Astrocyte of the cerebellum (primary cell): ENCODE measurements around the gene CERS3.

Source experiments
- DNase-seq: peaks from one replicate; pipeline ENCODE4 v3.0.0-alpha.2; 2011; ENCODE audit warnings: low read depth
- H3K4me3 ChIP-seq: 2 replicates; pipeline ENCODE4 v1.5.1; 2011; ENCODE audit warnings: mild to moderate bottlenecking, low read depth, low read length, moderate library complexity
- CTCF ChIP-seq: IDR thresholded peaks from 2 replicates; pipeline ENCODE4 v1.5.1; 2012; ENCODE audit warnings: low read length, low read depth, moderate library complexity, mild to moderate bottlenecking; ENCODE audit errors: missing control alignments
- in situ Hi-C: cut with HindIII; loops from 2 replicates; pipeline ENCODE4 v1.10.0; 2017; ENCODE audit warnings: low sequenced_read_pairs

Gene CERS3

GRCh38 chr15:100531823-100532327 is 3.1 kb upstream of the CERS3 start:
- in situ Hi-C loops: no loop called here
- no peak for DNase-seq
- no peak overlapping the region for H3K4me3 ChIP-seq
- TF ChIP-seq CTCF: no peak

- DNase-seq: no peak
- in situ Hi-C loops: no loop called here
- no peak for TF ChIP-seq CTCF
- H3K4me3 ChIP-seq: no peak overlapping the region
Observed at GRCh38 chr15:100531204-100531603, 2.5 kb upstream of the CERS3 start.

GRCh38 chr15:100529556-100529955 is 806 bp upstream of the CERS3 start:
- no peak overlapping the region for H3K4me3 ChIP-seq
- in situ Hi-C loops: no loop called here
- TF ChIP-seq CTCF: no peak
- DNase-seq: no peak

GRCh38 chr15:100526027-100526481 is 2.7 kb downstream of the CERS3 start:
- TF ChIP-seq CTCF: no peak
- no peak for DNase-seq
- H3K4me3 ChIP-seq: no peak overlapping the region
- in situ Hi-C loops: no loop called here

GRCh38 chr15:100525436-100525835 is 3.3 kb downstream of the CERS3 start:
- TF ChIP-seq CTCF: no peak
- in situ Hi-C loops: no loop called here
- no peak overlapping the region for H3K4me3 ChIP-seq

GRCh38 chr15:100524326-100524725 is 4.4 kb downstream of the CERS3 start:
- no peak overlapping the region for H3K4me3 ChIP-seq
- TF ChIP-seq CTCF: no peak
- in situ Hi-C loops: no loop called here
- no peak for DNase-seq

More at GRCh38 chr15:100525436-100525835, 3.3 kb downstream of the CERS3 start:
- DNase-seq: no peak
